K562 (cell line): ENCODE data around the gene DPH6. TPM values are rescaled to one million over a fixed set of nuclear protein-coding genes. Genes with fewer than 3 reads are reported as not detected.

Source experiments
- ATAC-seq: fragments of 200-7000 bp; cut with Tn5 transposase; 3 replicates; pipeline ENCODE4 v1.9.1; 2020; ENCODE audit warnings: moderate library complexity
- BruUV-seq: library from RNA; stranded (reverse); fragments of 400-500 nt; replicated peaks from 2 replicates; lab custom pipeline; 2021; lab: Mats Ljungman, UMichigan
- CTCF ChIA-PET: fragments of 300-600 bp; formaldehyde crosslinking; extraction: SDS; loops from one replicate; lab custom pipeline; 2021; ENCODE audit warnings: low intra/inter-chr PET ratio; lab: Yijun Ruan, JAX
- POLR2A ChIA-PET: fragments of 300-600, 350-650 bp; sonication (Branson Sonifier 250); formaldehyde crosslinking; extraction: SDS; loops from one replicate; lab custom pipeline; 2021; ENCODE audit warnings: antibody characterized with exemption, inconsistent platforms; lab: Yijun Ruan, JAX
- DNase-seq, 4 experiments: peaks; one replicate each; pipeline versions ENCODE4 v3.0.0 to v3.0.0-alpha.2; 2011 to 2018; ENCODE audit warnings: low spot score in 3 of 4, mixed read lengths in 3 of 4; ENCODE audit errors: extremely low read depth in 1 of 4
- FAIRE-seq: peaks from 2 replicates; lab custom pipeline; 2011; peaks lifted over from hg19 to GRCh38; lab: Jason Lieb, UNC
- H2AFZ ChIP-seq: 2 replicates; pipeline ENCODE4 v1.6.0; 2011; ENCODE audit warnings: low read depth, low read length, control low read depth, inconsistent platforms
- H3K27ac ChIP-seq: fragments of 200-600 bp; 3 replicates; pipeline ENCODE4 v1.8.0; 2011; ENCODE audit warnings: low read depth, mild to moderate bottlenecking, control low read depth, inconsistent platforms, low read length, moderate library complexity, mixed read lengths; ENCODE audit errors: extremely low read depth
- H3K27me3 ChIP-seq, 2 experiments: fragments of 300-600 bp in 1 of 2; 2 replicates in 1 of 2; 3 replicates in 1 of 2; pipeline versions ENCODE4 v1.6.0 to v1.8.0; 2011; ENCODE audit warnings: inconsistent platforms in 2 of 2, low read length in 2 of 2, mild to moderate bottlenecking in 1 of 2, mixed read lengths in 1 of 2, moderate library complexity in 1 of 2; ENCODE audit not compliant: control insufficient read depth in 2 of 2, insufficient read depth in 2 of 2
- H3K36me3 ChIP-seq: fragments of 300-600 bp; 3 replicates; pipeline ENCODE4 v1.8.0; 2011; ENCODE audit warnings: mild to moderate bottlenecking, low read length, inconsistent platforms; ENCODE audit not compliant: control insufficient read depth, insufficient read depth
- H3K4me1 ChIP-seq, 2 experiments: fragments of 200-600 bp in 1 of 2; replicated peaks in 1 of 2; 2 replicates in 1 of 2; 3 replicates in 1 of 2; pipeline versions ENCODE4 v1.5.1 to v1.8.0; 2011; ENCODE audit warnings: inconsistent platforms in 2 of 2, low read length in 2 of 2, mild to moderate bottlenecking in 1 of 2, mixed read lengths in 1 of 2, moderate library complexity in 1 of 2; ENCODE audit not compliant: control insufficient read depth in 2 of 2, insufficient read depth in 2 of 2
- H3K4me2 ChIP-seq: 2 replicates; pipeline ENCODE4 v1.6.1; 2011; ENCODE audit warnings: low read length, control low read depth, inconsistent platforms, mixed read lengths; ENCODE audit not compliant: insufficient read depth
- H3K4me3 ChIP-seq: fragments of 200-600 bp; sonication (generic), shearing (Covaris generic); 2 replicates; pipeline ENCODE4 v1.5.1; 2016; ENCODE audit warnings: control low read depth, inconsistent platforms
- H3K79me2 ChIP-seq: fragments of 200-600 bp; 3 replicates; pipeline ENCODE4 v1.8.0; 2011; ENCODE audit warnings: low read length, inconsistent platforms; ENCODE audit not compliant: control insufficient read depth, insufficient read depth
- H3K9ac ChIP-seq, 2 experiments: 2 replicates each; pipeline versions ENCODE4 v1.6.0 to v1.6.1; 2011; ENCODE audit warnings: low read depth in 2 of 2, low read length in 2 of 2, control low read depth in 1 of 2, inconsistent platforms in 1 of 2, mild to moderate bottlenecking in 1 of 2, mixed read lengths in 1 of 2; ENCODE audit not compliant: insufficient read depth in 1 of 2
- H3K9me1 ChIP-seq: one replicate; pipeline ENCODE4 v1.6.0; 2011; ENCODE audit warnings: inconsistent platforms, mild to moderate bottlenecking, low read length, moderate library complexity; ENCODE audit not compliant: control insufficient read depth, insufficient read depth
- H3K9me3 ChIP-seq: replicated peaks from 2 replicates; pipeline ENCODE4 v1.5.1; 2011; ENCODE audit warnings: low read depth, low read length, inconsistent platforms; ENCODE audit not compliant: control insufficient read depth, insufficient read depth
- H4K20me1 ChIP-seq: replicated peaks from 2 replicates; pipeline ENCODE4 v1.6.1; 2011; ENCODE audit warnings: low read length, inconsistent platforms, mixed read lengths; ENCODE audit not compliant: control insufficient read depth, insufficient read depth
- BRD9 ChIP-seq: fragments of 450-650 bp; IDR thresholded peaks from 2 replicates; pipeline ENCODE4 v1.6.1; 2018; ENCODE audit warnings: low read depth; ENCODE audit not compliant: partially characterized antibody
- CBX1 ChIP-seq: sonication (generic); IDR thresholded peaks from 2 replicates; pipeline ENCODE4 v1.6.1; 2016; ENCODE audit warnings: antibody characterized with exemption, low read depth, mild to moderate bottlenecking
- DPF2 ChIP-seq: fragments of 450-650 bp; IDR thresholded peaks from 2 replicates; pipeline ENCODE4 v1.6.1; 2016
- GTF2E2 ChIP-seq: fragments of 200-800 bp; sonication (Bioruptor generic); IDR thresholded peaks from 2 replicates; pipeline ENCODE4 v1.6.1; 2016; ENCODE audit warnings: missing genetic modification characterization, missing compliant biosample characterization
- HMG20A ChIP-seq: fragments of 450-650 bp; formaldehyde crosslinking; conservative IDR thresholded peaks from 2 replicates; pipeline ENCODE4 v1.4.0; 2020; ENCODE audit warnings: mild to moderate bottlenecking, mixed read lengths
- KLF1 ChIP-seq: fragments of 450-650 bp; IDR thresholded peaks from 2 replicates; pipeline ENCODE4 v1.6.1; 2016; ENCODE audit warnings: missing genetic modification characterization, missing compliant biosample characterization
- KLF16 ChIP-seq: IDR thresholded peaks from 2 replicates; pipeline ENCODE4 v1.6.1; 2016; ENCODE audit warnings: antibody characterized with exemption
- MYNN ChIP-seq, 2 experiments: sonication (generic); formaldehyde crosslinking in 1 of 2; IDR thresholded peaks; 2 replicates each; pipeline versions ENCODE4 v1.5.0 to v1.6.1; 2016 to 2020; ENCODE audit warnings: antibody characterized with exemption in 1 of 2, missing genetic modification reagents in 1 of 2
- PML ChIP-seq: IDR thresholded peaks from 2 replicates; pipeline ENCODE4 v1.6.1; 2012; ENCODE audit warnings: low read length, inconsistent platforms
- RFX7 ChIP-seq: fragments of 250-450 bp; sonication (Bioruptor Pico); IDR thresholded peaks from 2 replicates; pipeline ENCODE4 v1.5.1; 2021; ENCODE audit warnings: mild to moderate bottlenecking
- ZC3H8 ChIP-seq: fragments of 450-650 bp; IDR thresholded peaks from 2 replicates; pipeline ENCODE4 v1.6.1; 2017
- ZSCAN32 ChIP-seq: fragments of 450-650 bp; formaldehyde crosslinking; IDR thresholded peaks from 2 replicates; pipeline ENCODE4 v1.4.0; 2020; ENCODE audit warnings: mild to moderate bottlenecking, moderate library complexity
- WGBS: fragments of 100-300 bp; shearing (Covaris generic); methylation state at CpG from one replicate; pipeline ENCODE4 v1.1.6; 2016; ENCODE audit warnings: low coverage, mixed read lengths; ENCODE audit not compliant: insufficient coverage; ENCODE audit errors: missing lambda C conversion rate; 5-methylcytosine and 5-hydroxymethylcytosine counted together
- in situ Hi-C: fragments of 300-500 bp; cut with MboI; formaldehyde crosslinking; loops from 4 replicates; pipeline ENCODE4 v1.15.0; 2018; ENCODE audit warnings: inconsistent platforms, mixed read lengths
- intact Hi-C: fragments of 100-400 bp; cut with micrococcal nuclease; formaldehyde crosslinking; loops from 2 replicates; pipeline ENCODE4 v1.14.2; 2022
- polyA plus RNA-seq, 8 experiments: library from polyadenylated mRNA; depleted of rRNA in 4 of 8; stranded (reverse) in 5 of 8; unstranded in 3 of 8; fragments of >200 nt; fragmentation: Nextera tagmentation in 2 of 8; fragmentation: Illumina TruSeq in 1 of 8; extraction: Ambion mirVana in 2 of 8; extraction: Trizol in 1 of 8; gene quantifications; 2 replicates each; pipeline versions ENCODE4 v1.2.1 to v1.2.3, GENCODE V29; 2011 to 2014; ENCODE audit warnings: inconsistent platforms in 1 of 8, missing spikeins in 1 of 8
- total RNA-seq, 7 experiments: library from RNA; depleted of rRNA in 6 of 7; stranded (reverse); fragments of >200 nt in 6 of 7; fragmentation: Illumina TruSeq in 2 of 7; extraction: Trizol in 2 of 7; gene quantifications; 2 replicates each; pipeline versions ENCODE4 v1.2.1 to v1.2.3, GENCODE V29; 2011 to 2021; ENCODE audit warnings: low replicate concordance in 1 of 7
- TF ChIP-seq, protein P1 (sequence below): sonication (generic); formaldehyde crosslinking; IDR thresholded peaks from 2 replicates; pipeline ENCODE4 v1.8.0; 2022; ENCODE audit warnings: mild to moderate bottlenecking, missing genetic modification reagents
- TF ChIP-seq, protein P2 (sequence below), 3 experiments: fragments of 200-800 bp in 1 of 3; sonication (Bioruptor generic) in 1 of 3; sonication (generic) in 1 of 3; formaldehyde crosslinking in 1 of 3; IDR thresholded peaks; 2 replicates each; pipeline versions ENCODE4 v1.6.1 to v1.8.0; 2016 to 2022; ENCODE audit warnings: mild to moderate bottlenecking in 2 of 3, missing compliant biosample characterization in 2 of 3, missing genetic modification characterization in 2 of 3, missing genetic modification reagents in 1 of 3
- TF ChIP-seq, protein P3 (sequence below): sonication (generic); formaldehyde crosslinking; IDR thresholded peaks from 2 replicates; pipeline ENCODE4 v1.8.0; 2023; ENCODE audit warnings: mild to moderate bottlenecking, missing genetic modification reagents
- TF ChIP-seq, protein P4 (sequence below): fragments of 450-650 bp; formaldehyde crosslinking; IDR thresholded peaks from 2 replicates; pipeline ENCODE4 v1.4.0; 2022; ENCODE audit warnings: missing genetic modification characterization

Gene DPH6
- total and polyA plus RNA-seq, 9 of the 15 experiments (the other 6 are each of a cell fraction or from before 2014, with no cell fraction given) = 10.1 to 69.1 (median 18.8) TPM

DNA sequence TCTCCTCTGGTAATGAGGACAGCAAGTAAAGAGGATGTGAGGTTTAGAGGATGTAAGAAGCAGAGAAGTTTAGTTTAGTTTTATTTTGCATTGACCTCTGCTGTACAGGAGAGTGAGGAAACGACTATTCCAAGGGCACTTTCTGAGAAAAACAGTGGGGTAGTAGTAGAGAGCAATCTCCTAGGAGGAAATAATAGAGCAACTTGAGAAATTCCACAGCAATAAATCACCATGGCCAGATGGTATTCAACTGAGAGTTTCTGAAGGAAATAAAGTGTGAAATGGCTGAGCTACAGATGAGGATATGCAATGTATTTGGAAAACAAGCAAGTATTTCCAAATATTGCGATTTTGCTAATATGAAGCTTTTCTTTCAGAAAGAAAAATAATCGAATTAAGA is 118.9 kb downstream of the DPH6 start:
- H3K9ac ChIP-seq = no peak overlapping the region
- H4K20me1 ChIP-seq = no peaks in the 10 kb centered on the region
- H3K27me3 ChIP-seq = no peaks in the 10 kb centered on the region
- in situ Hi-C loops = no loop called here
- no TSS peak for BruUV-seq
- intact Hi-C loops = no loop called here
- POLR2A ChIA-PET = no interaction called here
- H3K9me1 ChIP-seq = no peaks in the 10 kb centered on the region
- no peaks in the 10 kb centered on the region for H3K9me3 ChIP-seq
- no peaks in the 10 kb centered on the region for H3K36me3 ChIP-seq
- no peak overlapping the region for H3K27ac ChIP-seq
- CTCF ChIA-PET = no interaction called here
- FAIRE-seq (no peak), DNase-seq (no peak)
- no peak overlapping the region for H3K4me2 ChIP-seq
- H2AFZ ChIP-seq = no peak overlapping the region
- 16% methylated on average over 3 of the region's 3 CpGs for WGBS
- H3K4me1 ChIP-seq = no peaks in the 10 kb centered on the region
- H3K4me3 ChIP-seq = no peak overlapping the region
- no peak for TF ChIP-seq KLF1
- TF ChIP-seq HMG20A = no peak
- TF ChIP-seq, protein P1, sequence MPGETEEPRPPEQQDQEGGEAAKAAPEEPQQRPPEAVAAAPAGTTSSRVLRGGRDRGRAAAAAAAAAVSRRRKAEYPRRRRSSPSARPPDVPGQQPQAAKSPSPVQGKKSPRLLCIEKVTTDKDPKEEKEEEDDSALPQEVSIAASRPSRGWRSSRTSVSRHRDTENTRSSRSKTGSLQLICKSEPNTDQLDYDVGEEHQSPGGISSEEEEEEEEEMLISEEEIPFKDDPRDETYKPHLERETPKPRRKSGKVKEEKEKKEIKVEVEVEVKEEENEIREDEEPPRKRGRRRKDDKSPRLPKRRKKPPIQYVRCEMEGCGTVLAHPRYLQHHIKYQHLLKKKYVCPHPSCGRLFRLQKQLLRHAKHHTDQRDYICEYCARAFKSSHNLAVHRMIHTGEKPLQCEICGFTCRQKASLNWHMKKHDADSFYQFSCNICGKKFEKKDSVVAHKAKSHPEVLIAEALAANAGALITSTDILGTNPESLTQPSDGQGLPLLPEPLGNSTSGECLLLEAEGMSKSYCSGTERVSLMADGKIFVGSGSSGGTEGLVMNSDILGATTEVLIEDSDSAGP (CRISPR knock-in tag) = no peak
- TF ChIP-seq, protein P2, sequence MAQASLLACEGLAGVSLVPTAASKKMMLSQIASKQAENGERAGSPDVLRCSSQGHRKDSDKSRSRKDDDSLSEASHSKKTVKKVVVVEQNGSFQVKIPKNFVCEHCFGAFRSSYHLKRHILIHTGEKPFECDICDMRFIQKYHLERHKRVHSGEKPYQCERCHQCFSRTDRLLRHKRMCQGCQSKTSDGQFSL (CRISPR knock-in tag; IDR thresholded peaks at IDR 0.05) = no peak
- TF ChIP-seq, protein P2 (tag; IDR thresholded peaks at IDR 0.05) = no peak
- no peak for TF ChIP-seq BRD9
- TF ChIP-seq, protein P3, sequence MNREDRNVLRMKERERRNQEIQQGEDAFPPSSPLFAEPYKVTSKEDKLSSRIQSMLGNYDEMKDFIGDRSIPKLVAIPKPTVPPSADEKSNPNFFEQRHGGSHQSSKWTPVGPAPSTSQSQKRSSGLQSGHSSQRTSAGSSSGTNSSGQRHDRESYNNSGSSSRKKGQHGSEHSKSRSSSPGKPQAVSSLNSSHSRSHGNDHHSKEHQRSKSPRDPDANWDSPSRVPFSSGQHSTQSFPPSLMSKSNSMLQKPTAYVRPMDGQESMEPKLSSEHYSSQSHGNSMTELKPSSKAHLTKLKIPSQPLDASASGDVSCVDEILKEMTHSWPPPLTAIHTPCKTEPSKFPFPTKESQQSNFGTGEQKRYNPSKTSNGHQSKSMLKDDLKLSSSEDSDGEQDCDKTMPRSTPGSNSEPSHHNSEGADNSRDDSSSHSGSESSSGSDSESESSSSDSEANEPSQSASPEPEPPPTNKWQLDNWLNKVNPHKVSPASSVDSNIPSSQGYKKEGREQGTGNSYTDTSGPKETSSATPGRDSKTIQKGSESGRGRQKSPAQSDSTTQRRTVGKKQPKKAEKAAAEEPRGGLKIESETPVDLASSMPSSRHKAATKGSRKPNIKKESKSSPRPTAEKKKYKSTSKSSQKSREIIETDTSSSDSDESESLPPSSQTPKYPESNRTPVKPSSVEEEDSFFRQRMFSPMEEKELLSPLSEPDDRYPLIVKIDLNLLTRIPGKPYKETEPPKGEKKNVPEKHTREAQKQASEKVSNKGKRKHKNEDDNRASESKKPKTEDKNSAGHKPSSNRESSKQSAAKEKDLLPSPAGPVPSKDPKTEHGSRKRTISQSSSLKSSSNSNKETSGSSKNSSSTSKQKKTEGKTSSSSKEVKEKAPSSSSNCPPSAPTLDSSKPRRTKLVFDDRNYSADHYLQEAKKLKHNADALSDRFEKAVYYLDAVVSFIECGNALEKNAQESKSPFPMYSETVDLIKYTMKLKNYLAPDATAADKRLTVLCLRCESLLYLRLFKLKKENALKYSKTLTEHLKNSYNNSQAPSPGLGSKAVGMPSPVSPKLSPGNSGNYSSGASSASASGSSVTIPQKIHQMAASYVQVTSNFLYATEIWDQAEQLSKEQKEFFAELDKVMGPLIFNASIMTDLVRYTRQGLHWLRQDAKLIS (CRISPR knock-in tag) = no peak
- no peak for TF ChIP-seq CBX1
- no peak for TF ChIP-seq PML
- TF ChIP-seq, protein P4, sequence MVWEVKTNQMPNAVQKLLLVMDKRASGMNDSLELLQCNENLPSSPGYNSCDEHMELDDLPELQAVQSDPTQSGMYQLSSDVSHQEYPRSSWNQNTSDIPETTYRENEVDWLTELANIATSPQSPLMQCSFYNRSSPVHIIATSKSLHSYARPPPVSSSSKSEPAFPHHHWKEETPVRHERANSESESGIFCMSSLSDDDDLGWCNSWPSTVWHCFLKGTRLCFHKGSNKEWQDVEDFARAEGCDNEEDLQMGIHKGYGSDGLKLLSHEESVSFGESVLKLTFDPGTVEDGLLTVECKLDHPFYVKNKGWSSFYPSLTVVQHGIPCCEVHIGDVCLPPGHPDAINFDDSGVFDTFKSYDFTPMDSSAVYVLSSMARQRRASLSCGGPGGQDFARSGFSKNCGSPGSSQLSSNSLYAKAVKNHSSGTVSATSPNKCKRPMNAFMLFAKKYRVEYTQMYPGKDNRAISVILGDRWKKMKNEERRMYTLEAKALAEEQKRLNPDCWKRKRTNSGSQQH (CRISPR knock-in tag) = no peak
- TF ChIP-seq ZC3H8 = no peak
- no peak for TF ChIP-seq RFX7 (CRISPR knock-in tag)
- no peak for TF ChIP-seq MYNN (IDR thresholded peaks at IDR 0.05)
- no peak for TF ChIP-seq MYNN (CRISPR knock-in tag; IDR thresholded peaks at IDR 0.05)
- no peak for TF ChIP-seq KLF16
- TF ChIP-seq ZSCAN32 (CRISPR knock-in tag) = no peak
- no peak for TF ChIP-seq DPF2
- no peak for TF ChIP-seq GTF2E2 (tag)
- TF ChIP-seq, all 486 proteins: peak for 0
- no peak for ATAC-seq
- H3K79me2 ChIP-seq = no peaks in the 10 kb centered on the region
